Measurements from ENCODE around the gene ST3GAL3. TPM values are rescaled to one million over a fixed set of nuclear protein-coding genes. Genes with fewer than 3 reads are reported as not detected.

Gene ST3GAL3
- total RNA-seq, 1 donor from 2014 or later, result 38.5 TPM

- DNase-seq (ENCODE audit: low spot score), result no peak
Observed at GRCh38 chr1:43935711-43936427, 228.5 kb downstream of the ST3GAL3 start.

GRCh38 chr1:43936431-43937151 lies 229.3 kb downstream of the ST3GAL3 start:
- DNase-seq (ENCODE audit: low spot score), result no peak

- DNase-seq (ENCODE audit: low spot score), result no peak
Observed at GRCh38 chr1:43937179-43937865, 230.0 kb downstream of the ST3GAL3 start.

- DNase-seq (ENCODE audit: low spot score), result no peak
Observed at GRCh38 chr1:43938383-43938782, 231.0 kb downstream of the ST3GAL3 start.

- no peak for DNase-seq (ENCODE audit: low spot score)
Observed at GRCh38 chr1:43938892-43939587, 231.7 kb downstream of the ST3GAL3 start.

- no peak for DNase-seq (ENCODE audit: low spot score)
Observed at GRCh38 chr1:43942411-43942810, 235.1 kb downstream of the ST3GAL3 start.

GRCh38 chr1:43944860-43945259 lies 237.5 kb downstream of the ST3GAL3 start:
- DNase-seq (ENCODE audit: low spot score), result no peak

GRCh38 chr1:43945674-43946235 lies 238.4 kb downstream of the ST3GAL3 start:
- DNase-seq (ENCODE audit: low spot score), result no peak

GRCh38 chr1:43946236-43947060 lies 239.1 kb downstream of the ST3GAL3 start, which contains the start of gene IPO13:
IPO13 (plus strand) TSS chr1:43946950; CDS start chr1:43947601, 651 bp downstream.
- DNase-seq (ENCODE audit: low spot score), result peak; percentile 98

- DNase-seq (ENCODE audit: low spot score), result no peak
Observed at GRCh38 chr1:43947061-43947873, 239.9 kb downstream of the ST3GAL3 start.

GRCh38 chr1:43947874-43948437 lies 240.6 kb downstream of the ST3GAL3 start:
- no peak for DNase-seq (ENCODE audit: low spot score)

- DNase-seq (ENCODE audit: low spot score), result no peak
Observed at GRCh38 chr1:43949678-43950077, 242.3 kb downstream of the ST3GAL3 start.

GRCh38 chr1:43951021-43951985 lies 244.0 kb downstream of the ST3GAL3 start:
- no peak for DNase-seq (ENCODE audit: low spot score)

GRCh38 chr1:43952731-43953346 lies 245.5 kb downstream of the ST3GAL3 start:
- no peak for DNase-seq (ENCODE audit: low spot score)

GRCh38 chr1:43953361-43953760 lies 246.0 kb downstream of the ST3GAL3 start:
- DNase-seq (ENCODE audit: low spot score), result no peak

GRCh38 chr1:43954036-43954435 lies 246.7 kb downstream of the ST3GAL3 start:
- no peak for DNase-seq (ENCODE audit: low spot score)

GRCh38 chr1:43956234-43956633 lies 248.9 kb downstream of the ST3GAL3 start:
- no peak for DNase-seq (ENCODE audit: low spot score)

All from mesenteric fat pad (tissue), 1 donor.